Natural killer cell (primary cell): ENCODE measurements around the gene TARP.
"Not testable (repeated sequence)": the region's sequence is repeated elsewhere in the genome, so short reads cannot be mapped to it uniquely, and the experiment has no call there.

Source experiments
- ATAC-seq, 3 donors: fragments of 150-1000 bp in 2 of 3; fragments of 200-7000 bp in 1 of 3; cut with Tn5 transposase; 1 replicate in 1 of 3; 2 replicates in 2 of 3; pipeline ENCODE4 v1.10.0; 2021; ENCODE audit warnings: mild to moderate bottlenecking in 2 of 3, moderate library complexity in 2 of 3
- DNase-seq, 2 donors: peaks; one replicate each; pipeline versions ENCODE4 v3.0.0 to v3.0.0-alpha.2; 2013 to 2021; ENCODE audit warnings: mixed read lengths in 1 of 2
- H3K27ac ChIP-seq: one replicate; pipeline ENCODE4 v1.5.1; 2013; ENCODE audit warnings: mild to moderate bottlenecking, low read length
- H3K27me3 ChIP-seq: one replicate; pipeline ENCODE4 v1.6.1; 2013; ENCODE audit warnings: low read length; ENCODE audit not compliant: control insufficient read depth, insufficient read depth
- H3K36me3 ChIP-seq: one replicate; pipeline ENCODE4 v1.6.1; 2013; ENCODE audit warnings: low read length; ENCODE audit not compliant: control insufficient read depth, insufficient read depth
- H3K4me1 ChIP-seq: one replicate; pipeline ENCODE4 v1.6.1; 2013; ENCODE audit warnings: low read length; ENCODE audit not compliant: control insufficient read depth, insufficient read depth
- H3K4me3 ChIP-seq: one replicate; pipeline ENCODE4 v1.5.1; 2013; ENCODE audit warnings: low read length
- H3K9me3 ChIP-seq: one replicate; pipeline ENCODE4 v1.6.1; 2013; ENCODE audit warnings: low read length; ENCODE audit not compliant: control insufficient read depth, insufficient read depth
- H3K27ac Mint-ChIP-seq, 2 donors: one replicate each; pipeline ENCODE4 v1.8.0; 2022; ENCODE audit warnings: mild to moderate bottlenecking in 2 of 2, mixed read lengths in 2 of 2, moderate library complexity in 1 of 2
- H3K27me3 Mint-ChIP-seq, 2 donors: one replicate each; pipeline ENCODE4 v1.8.0; 2022; ENCODE audit warnings: low read depth in 2 of 2, mixed read lengths in 2 of 2
- H3K36me3 Mint-ChIP-seq: one replicate; pipeline ENCODE4 v1.8.0; 2022; ENCODE audit warnings: mixed read lengths
- H3K4me1 Mint-ChIP-seq, 2 donors: one replicate each; pipeline ENCODE4 v1.8.0; 2022; ENCODE audit warnings: mixed read lengths in 2 of 2
- H3K4me3 Mint-ChIP-seq: one replicate; pipeline ENCODE4 v1.8.0; 2022; ENCODE audit warnings: mild to moderate bottlenecking, moderate library complexity, mixed read lengths
- H3K9me3 Mint-ChIP-seq, 2 donors: one replicate each; pipeline ENCODE4 v1.8.0; 2022; ENCODE audit warnings: mixed read lengths in 2 of 2
- WGBS: methylation state at CpG from one replicate; pipeline ENCODE4 v1.1.7; 2013; ENCODE audit warnings: missing lambda C conversion rate; ENCODE audit not compliant: insufficient coverage; 5-methylcytosine and 5-hydroxymethylcytosine counted together
- intact Hi-C: fragments of 100-400 bp; cut with micrococcal nuclease; formaldehyde crosslinking; loops from one replicate; pipeline ENCODE4 v1.14.2; 2022
- TF ChIP-seq, protein P1 (sequence below): fragments of 200-600 bp; IDR thresholded peaks from one replicate; pipeline ENCODE4 v1.8.0; 2022; ENCODE audit warnings: antibody characterized with exemption

The TARP gene

GRCh38 chr7:38263274-38263673, 10.2 kb downstream of the TARP start:
- DNase-seq, ATAC-seq, H3K4me3 ChIP-seq, H3K27me3 ChIP-seq, H3K9me3 Mint-ChIP-seq, H3K9me3 ChIP-seq, H3K27me3 Mint-ChIP-seq: not testable (repeated sequence)
- H3K4me1 ChIP-seq = peaks cover 38% of the 10 kb centered on the region
- Mint-ChIP-seq H3K4me3 (peak overlapping the region; percentile 80), H3K36me3 (peaks cover 53% of the 10 kb centered on the region), H3K27ac (peak overlapping the region; percentile 88 to 100), H3K4me1 (peaks cover 75 to 83% of the 10 kb centered on the region in 2 donors)
- intact Hi-C loops = loop anchor here (5.0 kb wide), 1 partner anchor 41 kb away; no protein-coding TSS in a partner anchor
- H3K27ac ChIP-seq = peak overlapping the region; percentile 83
- WGBS = 31% methylated on average over 1 of the region's 1 CpG
- H3K36me3 ChIP-seq = peaks cover 47% of the 10 kb centered on the region

GRCh38 chr7:38262545-38262944, 10.9 kb downstream of the TARP start:
- ATAC-seq = peak in 1 of 3 donors; percentile 12
- no peaks in the 10 kb centered on the region for H3K27me3 Mint-ChIP-seq
- H3K36me3 Mint-ChIP-seq = peaks cover 60% of the 10 kb centered on the region
- peaks cover 83 to 90% of the 10 kb centered on the region in 2 donors for H3K4me1 Mint-ChIP-seq
- Histone ChIP-seq H3K27ac (peak overlapping the region; percentile 83), H3K36me3 (peaks cover 48% of the 10 kb centered on the region), H3K27me3 (no peaks in the 10 kb centered on the region), H3K4me3 (no peak overlapping the region), H3K4me1 (peaks cover 39% of the 10 kb centered on the region), H3K9me3 (no peaks in the 10 kb centered on the region)
- no peak for DNase-seq
- H3K9me3 Mint-ChIP-seq = no peaks in the 10 kb centered on the region
- peak overlapping the region; percentile 88 to 100 for H3K27ac Mint-ChIP-seq
- peak overlapping the region; percentile 80 for H3K4me3 Mint-ChIP-seq
- 62% methylated on average over 5 of the region's 5 CpGs for WGBS
- intact Hi-C loops = loop anchor here (5.0 kb wide), 1 partner anchor 40 kb away; no protein-coding TSS in a partner anchor
- TF ChIP-seq, protein P1, sequence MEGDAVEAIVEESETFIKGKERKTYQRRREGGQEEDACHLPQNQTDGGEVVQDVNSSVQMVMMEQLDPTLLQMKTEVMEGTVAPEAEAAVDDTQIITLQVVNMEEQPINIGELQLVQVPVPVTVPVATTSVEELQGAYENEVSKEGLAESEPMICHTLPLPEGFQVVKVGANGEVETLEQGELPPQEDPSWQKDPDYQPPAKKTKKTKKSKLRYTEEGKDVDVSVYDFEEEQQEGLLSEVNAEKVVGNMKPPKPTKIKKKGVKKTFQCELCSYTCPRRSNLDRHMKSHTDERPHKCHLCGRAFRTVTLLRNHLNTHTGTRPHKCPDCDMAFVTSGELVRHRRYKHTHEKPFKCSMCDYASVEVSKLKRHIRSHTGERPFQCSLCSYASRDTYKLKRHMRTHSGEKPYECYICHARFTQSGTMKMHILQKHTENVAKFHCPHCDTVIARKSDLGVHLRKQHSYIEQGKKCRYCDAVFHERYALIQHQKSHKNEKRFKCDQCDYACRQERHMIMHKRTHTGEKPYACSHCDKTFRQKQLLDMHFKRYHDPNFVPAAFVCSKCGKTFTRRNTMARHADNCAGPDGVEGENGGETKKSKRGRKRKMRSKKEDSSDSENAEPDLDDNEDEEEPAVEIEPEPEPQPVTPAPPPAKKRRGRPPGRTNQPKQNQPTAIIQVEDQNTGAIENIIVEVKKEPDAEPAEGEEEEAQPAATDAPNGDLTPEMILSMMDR = no peak

GRCh38 chr7:38262026-38262425, 11.4 kb downstream of the TARP start:
- not testable (repeated sequence) for H3K27me3 Mint-ChIP-seq, H3K4me3 ChIP-seq, H3K9me3 Mint-ChIP-seq, H3K27me3 ChIP-seq, DNase-seq, ATAC-seq, H3K9me3 ChIP-seq
- Mint-ChIP-seq H3K4me3 (peak overlapping the region; percentile 80), H3K36me3 (peaks cover 63% of the 10 kb centered on the region), H3K4me1 (peaks cover 85 to 93% of the 10 kb centered on the region in 2 donors), H3K27ac (peak overlapping the region; percentile 88 to 100)
- H3K36me3 ChIP-seq = peaks cover 51% of the 10 kb centered on the region
- intact Hi-C loops = loop anchor here (5.0 kb wide), 1 partner anchor 40 kb away; no protein-coding TSS in a partner anchor
- peak overlapping the region; percentile 83 for H3K27ac ChIP-seq
- peaks cover 43% of the 10 kb centered on the region for H3K4me1 ChIP-seq
- 57% methylated on average over 2 of the region's 2 CpGs for WGBS

DNA sequence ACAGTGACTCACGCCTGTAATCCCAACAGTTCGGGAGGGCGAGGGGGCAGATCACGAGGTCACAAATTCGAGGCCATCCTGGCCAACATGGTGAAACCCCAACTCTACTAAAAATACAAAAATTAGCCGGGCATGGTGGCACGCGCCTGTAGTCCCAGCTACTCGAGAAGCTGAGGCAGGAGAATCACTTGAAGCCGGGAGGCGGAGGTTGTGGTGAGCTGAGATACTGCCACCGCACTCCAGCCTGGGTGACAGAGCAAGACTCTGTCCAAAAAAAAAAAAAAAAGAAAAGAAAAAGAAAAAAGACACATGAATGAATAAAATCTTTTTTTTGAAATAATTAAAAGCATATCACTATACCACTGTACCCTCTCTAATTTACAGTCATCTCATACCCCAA, 11.8 kb downstream of the TARP start:
- H3K4me1 Mint-ChIP-seq = peaks cover 85 to 93% of the 10 kb centered on the region in 2 donors
- H3K27ac ChIP-seq = peak overlapping the region; percentile 83
- not testable (repeated sequence) for DNase-seq, H3K9me3 Mint-ChIP-seq, H3K4me3 ChIP-seq, H3K27me3 Mint-ChIP-seq, H3K27me3 ChIP-seq, H3K9me3 ChIP-seq
- peaks cover 63% of the 10 kb centered on the region for H3K36me3 Mint-ChIP-seq
- peaks cover 51% of the 10 kb centered on the region for H3K36me3 ChIP-seq
- peak overlapping the region; percentile 80 for H3K4me3 Mint-ChIP-seq
- WGBS = 47% methylated on average over 12 of the region's 12 CpGs
- peak overlapping the region; percentile 88 to 100 for H3K27ac Mint-ChIP-seq
- peaks cover 46% of the 10 kb centered on the region for H3K4me1 ChIP-seq
- intact Hi-C loops = loop anchor here (5.0 kb wide), 1 partner anchor 39 kb away; no protein-coding TSS in a partner anchor
- peak in 1 of 3 donors; percentile 3 for ATAC-seq

DNA sequence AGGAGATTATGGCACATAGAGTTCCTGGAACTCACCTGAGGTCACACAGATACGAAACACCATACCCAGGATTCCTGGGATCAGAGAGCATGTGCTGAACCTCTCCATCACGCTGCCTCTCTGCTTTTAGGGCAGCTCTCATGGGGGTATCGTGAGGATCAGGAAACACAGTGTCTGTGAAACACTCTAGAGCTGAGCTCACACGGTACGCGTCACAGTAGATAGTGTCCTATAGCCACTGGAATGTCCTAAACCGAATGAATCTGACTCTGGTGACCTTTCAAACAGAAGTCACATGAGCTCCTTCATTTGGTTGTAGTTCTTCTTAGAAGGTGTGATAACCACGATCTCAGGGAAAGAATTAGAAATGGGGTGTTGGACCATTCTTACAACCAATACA, 14.3 kb downstream of the TARP start:
- Histone ChIP-seq H3K4me1 (peaks cover 40% of the 10 kb centered on the region), H3K36me3 (peaks cover 53% of the 10 kb centered on the region), H3K27ac (peak overlapping the region; percentile 76)
- H3K4me3 ChIP-seq, H3K9me3 Mint-ChIP-seq, H3K27me3 ChIP-seq, H3K27me3 Mint-ChIP-seq, DNase-seq, H3K9me3 ChIP-seq: not testable (repeated sequence)
- Mint-ChIP-seq H3K27ac (peak overlapping the region; percentile 89 to 100), H3K4me3 (peak overlapping the region; percentile 64), H3K4me1 (peaks cover 84 to 94% of the 10 kb centered on the region in 2 donors), H3K36me3 (peaks cover 64% of the 10 kb centered on the region)
- intact Hi-C loops = loop anchor here (2.0 kb wide), 1 partner anchor 20 kb away; no protein-coding TSS in a partner anchor
- WGBS = 52% methylated on average over 7 of the region's 8 CpGs
- peak; percentile 71 to 83 (median 81) for ATAC-seq
